ENCODE measurements around the gene C10orf143.

DNA sequence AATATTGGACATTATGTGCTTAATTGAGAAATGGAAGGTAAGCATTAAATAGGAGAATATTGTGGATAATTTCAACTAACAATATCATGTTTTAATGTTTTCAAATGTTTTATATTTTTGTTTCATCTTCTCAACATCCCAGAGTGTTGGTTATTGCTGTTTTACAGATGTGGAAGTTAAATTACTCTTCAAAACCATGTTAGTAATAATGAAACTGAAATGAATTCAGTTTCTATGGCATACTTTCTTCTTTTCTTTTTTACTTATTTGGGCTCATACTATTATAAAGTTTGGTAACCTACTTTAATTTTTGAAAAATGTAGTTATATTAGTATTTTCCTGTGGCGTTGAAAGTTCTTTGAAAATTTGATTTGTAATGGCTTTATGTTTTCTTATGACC lies 29.8 kb upstream of the C10orf143 start:
- TF ChIP-seq, protein P1, sequence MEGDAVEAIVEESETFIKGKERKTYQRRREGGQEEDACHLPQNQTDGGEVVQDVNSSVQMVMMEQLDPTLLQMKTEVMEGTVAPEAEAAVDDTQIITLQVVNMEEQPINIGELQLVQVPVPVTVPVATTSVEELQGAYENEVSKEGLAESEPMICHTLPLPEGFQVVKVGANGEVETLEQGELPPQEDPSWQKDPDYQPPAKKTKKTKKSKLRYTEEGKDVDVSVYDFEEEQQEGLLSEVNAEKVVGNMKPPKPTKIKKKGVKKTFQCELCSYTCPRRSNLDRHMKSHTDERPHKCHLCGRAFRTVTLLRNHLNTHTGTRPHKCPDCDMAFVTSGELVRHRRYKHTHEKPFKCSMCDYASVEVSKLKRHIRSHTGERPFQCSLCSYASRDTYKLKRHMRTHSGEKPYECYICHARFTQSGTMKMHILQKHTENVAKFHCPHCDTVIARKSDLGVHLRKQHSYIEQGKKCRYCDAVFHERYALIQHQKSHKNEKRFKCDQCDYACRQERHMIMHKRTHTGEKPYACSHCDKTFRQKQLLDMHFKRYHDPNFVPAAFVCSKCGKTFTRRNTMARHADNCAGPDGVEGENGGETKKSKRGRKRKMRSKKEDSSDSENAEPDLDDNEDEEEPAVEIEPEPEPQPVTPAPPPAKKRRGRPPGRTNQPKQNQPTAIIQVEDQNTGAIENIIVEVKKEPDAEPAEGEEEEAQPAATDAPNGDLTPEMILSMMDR (IDR thresholded peaks at IDR 0.05): no peak
- TF ChIP-seq POLR2A (IDR thresholded peaks at IDR 0.05): no peak

All from lower leg skin (tissue), 3 donors.